Stimulated activated CD8-positive, alpha-beta memory T cell treated with anti-CD3 and anti-CD28 coated beads, Interleukin-4, amount 100 ng/mL, for 1 hour (primary cell): ENCODE results near the gene PRKAG2.

Source experiments
- DNase-seq, 2 donors: peaks; one replicate each; pipeline ENCODE4 v3.0.0-alpha.2; 2020; ENCODE audit warnings: low read depth in 2 of 2, low spot score in 1 of 2

Gene PRKAG2

DNA sequence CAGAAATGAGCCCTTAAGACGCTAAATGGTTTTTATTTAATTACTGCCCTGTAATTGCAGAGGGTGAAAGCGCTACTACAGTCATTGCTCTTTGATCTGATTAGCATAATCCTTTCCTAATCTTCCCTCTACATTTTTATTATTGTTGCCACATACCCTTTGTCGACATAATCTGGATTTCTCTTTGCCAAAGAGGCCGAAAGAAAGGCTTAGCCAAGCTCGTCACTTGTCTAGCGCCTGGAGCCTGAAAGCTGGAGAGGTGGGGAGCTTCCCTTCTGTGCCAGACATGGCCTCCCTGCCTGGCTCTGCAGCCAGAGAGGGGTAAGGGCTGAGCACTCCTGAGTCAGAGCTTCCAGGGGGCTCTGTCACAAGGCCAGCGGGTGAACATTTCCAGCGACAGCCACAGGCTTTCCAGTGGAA lies 145.9 kb downstream of the PRKAG2 start:
- no peak for DNase-seq

DNA sequence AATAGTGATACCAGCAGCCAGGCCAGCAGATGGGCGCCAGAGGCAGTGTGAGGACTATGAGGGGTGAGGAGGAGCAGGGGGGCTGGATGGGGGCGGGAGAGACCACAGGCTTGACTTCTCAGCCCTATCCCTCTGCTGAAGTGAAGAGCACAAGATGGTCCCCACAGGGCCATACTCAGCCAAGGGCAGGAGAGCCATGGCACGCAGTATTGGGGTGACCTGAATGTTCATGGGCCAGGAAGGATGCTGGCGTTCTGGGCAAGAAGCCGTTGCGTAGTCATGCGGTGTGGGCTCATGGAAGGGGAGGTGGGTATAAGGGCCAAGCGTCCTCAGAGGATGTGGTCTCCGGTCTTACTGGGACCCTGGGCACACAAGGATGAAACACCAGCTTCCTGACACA lies 146.3 kb downstream of the PRKAG2 start:
- no peak for DNase-seq

DNA sequence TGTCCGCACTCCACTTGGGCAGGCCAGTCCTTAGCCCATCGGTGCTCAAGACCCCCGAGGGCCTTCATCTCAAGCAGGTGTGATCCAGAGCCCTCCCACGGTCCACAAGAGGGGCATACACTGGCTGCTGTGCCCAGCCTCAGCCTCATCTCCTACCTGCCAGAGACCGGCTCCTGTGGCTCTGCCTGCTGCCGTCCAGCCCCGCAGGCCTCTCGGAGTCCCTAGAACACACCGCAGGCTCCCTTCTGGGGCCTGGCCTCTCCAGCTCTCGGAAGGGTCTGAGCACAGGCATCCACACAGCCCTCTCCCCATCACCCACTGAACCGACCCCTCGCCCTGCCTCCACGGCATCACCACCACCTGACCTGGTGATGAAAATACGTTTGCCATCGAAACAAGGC lies 147.4 kb downstream of the PRKAG2 start:
- DNase-seq: no peak

DNA sequence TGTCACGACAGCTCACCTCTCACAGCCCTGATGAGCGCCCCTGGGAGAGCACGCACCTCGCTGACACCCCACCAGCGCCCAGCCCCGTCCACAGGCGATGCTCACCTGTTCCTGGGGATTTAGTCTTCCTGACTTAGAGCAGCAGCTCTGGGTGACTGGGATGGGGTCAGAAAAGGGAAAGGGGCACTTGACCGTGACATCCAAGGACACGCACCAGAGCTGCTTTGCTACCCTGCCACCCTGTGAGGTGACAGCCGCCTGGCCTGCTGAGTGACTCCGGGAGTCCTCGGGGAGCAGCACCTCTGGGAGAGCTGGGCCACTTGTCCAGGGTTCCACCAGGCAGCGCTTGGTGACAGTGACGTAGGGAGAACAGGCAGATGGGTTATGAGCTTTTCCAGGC lies 148.2 kb downstream of the PRKAG2 start:
- DNase-seq: no peak

DNA sequence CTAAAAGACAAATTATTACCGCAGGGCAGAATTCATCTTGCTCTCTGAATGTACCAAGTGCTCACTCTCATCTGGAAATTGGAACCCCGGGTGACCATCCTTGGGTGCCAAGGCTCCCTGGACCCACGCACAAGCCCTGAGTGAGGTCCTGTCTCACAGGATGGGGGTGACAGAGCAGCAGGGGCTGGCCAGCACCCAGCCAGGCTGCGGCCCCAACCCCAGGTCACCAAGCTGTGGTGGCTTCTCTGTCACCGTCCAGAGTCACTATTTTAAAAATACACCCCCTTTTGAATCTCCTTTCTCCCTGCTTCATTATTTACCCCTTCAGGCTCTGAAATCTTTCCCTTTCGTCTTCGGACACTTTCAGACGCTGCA lies 148.6 kb downstream of the PRKAG2 start:
- no peak for DNase-seq

DNA sequence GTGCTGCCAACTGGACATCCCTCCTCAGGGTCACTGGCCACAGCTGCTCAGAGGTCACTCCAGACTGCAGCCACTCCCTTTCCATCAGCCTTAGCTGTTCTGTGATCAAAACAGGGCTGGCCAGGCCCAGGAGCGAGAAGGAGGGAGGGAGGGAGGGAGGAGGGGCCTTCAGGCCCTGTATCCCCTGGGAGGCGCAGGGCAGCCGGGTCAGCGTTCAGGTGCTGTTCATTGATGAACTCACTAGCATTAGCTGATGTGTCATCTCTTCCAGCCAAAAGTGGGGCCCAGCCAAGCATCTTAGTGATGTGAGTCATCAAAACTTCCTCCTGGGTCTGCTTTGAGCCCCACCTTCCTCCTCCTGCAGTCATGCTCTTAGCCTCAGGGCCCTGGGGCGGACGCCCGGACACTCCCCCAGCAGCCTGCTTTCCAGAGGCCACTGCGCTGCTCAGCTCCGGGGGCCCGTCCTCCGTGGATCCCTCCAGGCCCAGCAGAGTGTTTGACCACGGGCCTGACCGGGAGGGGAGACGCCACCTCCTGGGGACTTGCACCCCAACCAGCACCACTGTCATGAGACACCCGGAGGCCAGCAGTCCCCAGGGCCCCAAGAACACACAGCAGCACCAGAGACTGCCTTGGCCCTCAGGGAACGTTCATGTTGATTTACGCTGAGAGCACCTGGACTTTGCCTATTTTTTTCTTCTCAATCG lies 149.2 kb downstream of the PRKAG2 start:
- peak; percentile 7 to 14 for DNase-seq

DNA sequence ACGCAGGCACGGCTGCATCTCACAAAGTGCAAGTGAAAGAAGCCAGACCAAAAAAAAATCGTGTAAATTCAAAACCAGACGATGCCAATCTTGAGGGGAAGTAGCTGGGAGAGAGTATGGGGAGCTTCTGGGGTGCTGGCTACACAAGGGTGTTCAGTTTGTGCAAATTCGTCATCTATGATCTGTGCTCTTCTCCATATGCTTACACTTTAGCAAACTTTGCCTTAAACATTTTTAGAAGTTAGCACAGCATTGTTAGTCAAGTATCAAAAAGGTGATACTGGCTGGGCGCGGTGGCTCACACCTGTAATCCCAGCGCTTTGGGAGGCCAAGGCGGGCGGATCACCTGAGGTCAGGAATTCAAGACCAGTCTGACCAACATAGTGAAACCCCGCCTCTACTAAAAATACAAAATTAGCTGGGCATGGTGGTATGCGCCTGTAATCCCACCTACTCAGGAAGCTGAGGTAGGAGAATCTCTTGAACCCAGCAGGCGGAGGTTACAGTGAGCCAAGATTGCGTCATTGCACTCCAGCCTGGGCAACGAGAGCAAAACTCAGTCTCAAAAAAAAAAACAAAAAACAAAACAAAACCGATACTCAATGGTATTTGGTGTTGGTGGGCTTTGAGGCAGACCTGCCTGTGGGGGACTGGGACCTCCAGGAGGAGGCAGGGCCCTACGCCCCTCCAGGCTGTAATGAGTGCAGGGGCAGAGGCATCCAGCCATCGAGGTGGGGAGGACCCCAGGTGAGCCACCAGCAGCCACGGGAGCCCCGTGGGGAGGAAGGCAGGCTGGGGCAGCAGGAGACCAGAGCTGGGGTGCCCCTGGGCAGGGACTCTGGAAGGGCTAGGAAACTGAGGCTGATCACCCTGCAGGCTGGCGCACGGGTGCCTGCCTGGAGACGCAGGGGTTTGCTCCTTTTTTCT lies 150.0 kb downstream of the PRKAG2 start:
- DNase-seq: no peak

DNA sequence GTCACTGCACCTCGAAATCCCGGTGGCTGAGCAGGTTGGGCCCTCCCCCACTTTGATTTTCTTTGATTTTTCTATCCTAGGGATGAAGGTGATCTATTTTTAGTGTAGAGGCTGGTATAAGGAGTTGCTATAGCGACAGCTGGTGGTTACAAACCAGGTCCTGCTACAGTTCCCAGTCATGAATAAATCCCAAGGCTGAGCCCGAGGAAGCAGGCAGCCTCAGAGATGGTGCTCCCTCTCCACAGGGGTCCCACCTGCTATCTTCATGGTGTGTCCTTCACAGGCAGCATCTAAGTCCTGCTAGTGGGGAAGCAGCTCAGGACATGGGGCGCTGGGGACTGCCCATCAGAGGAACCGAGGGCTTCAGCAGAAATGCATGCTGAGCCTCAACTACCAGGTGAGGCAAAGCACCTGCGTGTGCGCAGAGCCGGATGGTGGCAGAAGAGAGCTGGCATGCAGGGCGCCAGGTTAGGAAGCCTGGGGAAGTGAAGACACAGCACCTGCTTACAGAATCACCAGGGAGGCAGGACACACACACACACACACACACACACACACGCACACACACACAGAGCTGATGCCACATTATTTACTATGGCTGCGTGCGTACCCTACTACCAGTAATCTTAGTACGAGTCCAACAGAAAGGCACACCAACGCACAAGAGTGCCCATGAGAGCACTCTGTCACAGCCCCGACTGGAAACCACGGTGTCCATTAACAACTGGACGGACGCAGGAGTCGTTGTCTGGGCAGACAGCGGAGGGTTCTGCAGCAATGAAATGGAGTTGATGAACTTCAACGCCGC lies 150.9 kb downstream of the PRKAG2 start:
- no peak for DNase-seq

DNA sequence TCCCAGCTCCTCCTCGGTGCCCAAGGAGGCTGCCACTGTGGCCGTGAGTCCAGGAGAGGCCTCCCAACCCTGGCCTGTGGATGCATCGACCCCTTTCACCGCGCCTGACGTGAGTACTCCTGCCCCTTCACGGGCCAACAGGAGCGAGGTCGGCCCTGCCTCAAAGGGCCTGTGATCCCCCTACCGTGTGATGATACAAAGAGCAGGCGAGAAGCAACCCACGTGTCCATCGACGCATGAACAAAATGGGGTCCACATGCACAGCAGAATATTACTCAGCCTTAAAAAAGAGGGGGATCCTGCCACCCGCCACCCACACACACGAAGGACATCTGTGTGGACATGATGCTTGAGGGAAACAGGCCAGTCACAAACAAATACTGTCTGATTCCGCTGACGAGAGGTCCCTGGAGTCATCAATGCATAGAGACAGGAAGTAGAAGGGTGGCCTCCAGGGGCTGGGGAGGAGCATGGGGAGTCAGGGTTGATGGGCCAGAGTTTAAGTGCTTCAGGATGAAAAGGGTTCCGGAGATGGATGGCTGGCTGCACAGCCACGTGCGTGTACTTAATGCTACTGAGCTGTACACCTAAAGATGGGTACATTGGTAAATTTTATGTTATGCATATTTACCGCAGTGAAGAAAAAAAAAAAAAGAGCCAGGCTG lies 151.9 kb downstream of the PRKAG2 start:
- no peak for DNase-seq

DNA sequence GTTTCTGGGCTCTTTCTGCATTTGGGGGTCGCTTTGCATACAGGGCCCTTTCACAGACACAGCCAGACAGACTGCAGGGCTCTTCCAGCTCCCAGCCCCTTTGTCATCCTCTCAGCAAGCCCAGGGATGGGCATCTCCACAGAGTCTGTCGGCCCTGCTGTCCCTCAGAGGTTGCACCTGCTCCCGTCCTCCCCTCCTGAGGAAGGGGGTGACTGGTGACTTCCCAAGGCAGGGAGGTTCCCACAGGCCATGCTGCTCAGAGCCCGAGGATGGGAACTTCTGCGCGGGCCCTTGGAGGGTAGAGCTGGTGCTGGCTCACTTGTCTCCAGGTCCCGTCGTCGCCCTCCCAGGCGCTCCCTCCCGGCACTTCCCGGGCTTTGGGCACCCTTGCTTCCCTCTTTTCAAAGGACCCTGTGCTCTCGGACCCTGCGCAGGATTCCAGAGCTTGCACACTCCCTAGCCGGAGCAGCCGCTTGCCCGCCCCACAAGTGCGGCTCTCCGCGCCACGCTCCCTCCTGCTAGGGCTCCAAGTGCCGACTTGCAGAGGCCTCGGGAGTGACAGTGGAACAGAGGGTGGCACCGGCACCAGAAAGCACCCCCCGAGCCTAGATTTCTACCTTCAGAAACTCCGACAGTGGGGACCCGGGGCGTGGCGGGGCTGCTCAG lies 152.5 kb downstream of the PRKAG2 start:
- no peak for DNase-seq

DNA sequence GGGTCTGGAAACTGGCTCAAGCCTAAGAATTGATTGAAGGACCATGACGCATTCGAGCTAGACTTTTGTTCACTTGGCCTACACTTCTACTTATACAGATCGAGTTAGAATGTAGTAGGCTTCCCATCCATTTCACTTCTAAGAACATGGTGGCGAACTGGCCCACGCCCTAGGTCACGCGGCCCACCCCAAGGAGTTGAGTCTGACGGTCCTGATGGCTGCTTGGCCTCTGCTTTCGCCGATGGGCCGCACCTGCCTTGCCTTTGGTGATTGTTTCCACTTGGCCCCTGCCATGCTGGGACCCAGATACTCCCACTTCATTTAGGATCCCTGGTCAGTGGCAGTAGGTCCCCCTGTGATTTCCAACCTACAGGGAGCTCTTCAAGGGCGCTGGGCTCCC lies 153.6 kb downstream of the PRKAG2 start:
- DNase-seq: no peak

DNA sequence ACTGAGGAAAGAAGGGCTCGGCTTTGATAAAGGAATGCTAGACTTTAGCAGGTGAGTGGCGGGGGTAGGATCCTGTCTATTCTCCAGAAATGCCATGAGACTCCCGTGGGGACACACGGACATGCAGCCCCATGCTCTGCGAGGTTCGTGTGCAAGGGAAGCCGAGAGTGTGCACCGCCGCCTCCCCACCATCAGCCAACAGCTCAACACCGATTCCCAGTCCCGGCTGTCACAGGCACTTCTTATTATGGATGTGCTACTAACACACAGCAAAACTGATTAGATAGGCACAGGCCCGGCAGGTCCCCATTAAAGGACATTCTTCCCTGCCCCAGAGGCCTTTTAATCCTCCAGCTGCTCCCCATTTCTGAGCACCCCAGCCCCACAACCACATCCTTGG lies 154.4 kb downstream of the PRKAG2 start:
- DNase-seq: no peak

DNA sequence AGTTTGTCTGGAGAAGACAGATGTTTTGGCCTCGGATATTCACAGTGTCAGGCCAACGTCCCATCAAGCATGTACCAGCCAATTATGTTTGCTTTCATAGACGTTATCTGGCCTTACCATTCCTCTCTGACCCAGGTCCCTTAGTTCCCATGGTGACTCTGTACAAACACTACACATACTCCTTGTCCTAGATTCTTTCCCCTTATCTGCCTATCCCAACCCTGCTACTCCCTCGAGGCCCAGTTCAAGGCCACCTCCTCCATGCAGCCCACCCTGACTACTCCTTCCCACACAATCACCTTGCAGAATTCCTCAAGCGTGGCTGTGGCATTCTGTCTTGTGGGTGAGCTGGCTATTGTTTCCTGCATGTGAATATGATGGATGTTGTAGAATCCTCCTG lies 155.2 kb downstream of the PRKAG2 start:
- DNase-seq: no peak

DNA sequence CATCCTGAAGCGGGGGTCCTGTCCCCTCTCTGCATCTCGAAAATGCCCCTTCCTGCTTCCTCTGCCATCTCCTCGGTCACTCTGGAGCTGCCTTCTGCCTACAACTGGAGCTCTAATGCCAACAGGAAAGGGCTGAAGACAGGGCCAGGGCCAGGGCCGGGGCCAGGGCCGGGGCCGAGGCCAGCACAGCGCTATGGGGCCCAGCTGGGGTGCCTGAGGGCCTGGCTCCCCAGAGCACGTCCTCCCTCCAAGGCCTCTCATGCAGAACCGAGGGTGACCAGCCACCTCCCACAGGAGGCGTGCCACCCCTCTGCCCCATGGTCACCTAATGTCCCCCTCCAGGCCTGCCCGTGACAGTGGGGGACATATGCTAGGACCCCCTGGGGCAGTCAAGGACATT lies 155.7 kb downstream of the PRKAG2 start:
- DNase-seq: no peak

DNA sequence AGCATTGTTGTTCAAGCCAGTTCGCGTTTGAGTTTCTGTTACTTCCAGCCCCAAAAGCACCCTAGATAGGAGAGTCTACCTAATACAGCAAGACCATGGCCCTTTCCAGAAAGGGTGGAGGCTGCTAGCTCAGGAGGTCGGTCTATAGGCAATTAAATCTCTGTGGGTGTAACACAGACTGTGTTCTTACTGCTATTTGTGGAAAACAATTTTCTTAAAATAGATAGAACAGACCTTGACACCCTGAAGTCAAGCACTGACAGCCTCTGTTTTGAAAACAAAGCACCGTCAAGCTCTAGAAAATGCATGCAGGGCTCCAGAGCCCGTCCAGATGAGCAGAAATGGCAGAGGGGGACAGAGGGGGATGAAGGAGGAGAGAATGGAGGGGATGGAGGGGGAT lies 156.6 kb downstream of the PRKAG2 start:
- no peak for DNase-seq

DNA sequence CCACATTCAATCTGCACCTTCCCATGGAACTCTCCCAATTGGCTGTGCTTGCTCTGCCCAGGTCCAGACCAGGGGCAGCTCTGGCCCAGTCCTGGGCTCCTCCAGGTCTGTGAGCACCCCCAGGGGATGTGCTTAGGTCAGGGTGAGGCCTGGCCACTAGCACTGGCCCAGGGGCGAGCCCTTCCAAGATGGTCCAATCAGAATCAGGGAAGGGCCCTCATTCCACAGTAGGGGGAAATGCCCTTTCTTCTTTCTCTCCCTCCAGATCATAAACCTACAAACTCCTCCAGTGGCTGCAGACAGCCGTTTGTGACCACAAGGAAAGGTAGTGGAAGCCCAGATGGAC lies 157.0 kb downstream of the PRKAG2 start:
- no peak for DNase-seq

DNA sequence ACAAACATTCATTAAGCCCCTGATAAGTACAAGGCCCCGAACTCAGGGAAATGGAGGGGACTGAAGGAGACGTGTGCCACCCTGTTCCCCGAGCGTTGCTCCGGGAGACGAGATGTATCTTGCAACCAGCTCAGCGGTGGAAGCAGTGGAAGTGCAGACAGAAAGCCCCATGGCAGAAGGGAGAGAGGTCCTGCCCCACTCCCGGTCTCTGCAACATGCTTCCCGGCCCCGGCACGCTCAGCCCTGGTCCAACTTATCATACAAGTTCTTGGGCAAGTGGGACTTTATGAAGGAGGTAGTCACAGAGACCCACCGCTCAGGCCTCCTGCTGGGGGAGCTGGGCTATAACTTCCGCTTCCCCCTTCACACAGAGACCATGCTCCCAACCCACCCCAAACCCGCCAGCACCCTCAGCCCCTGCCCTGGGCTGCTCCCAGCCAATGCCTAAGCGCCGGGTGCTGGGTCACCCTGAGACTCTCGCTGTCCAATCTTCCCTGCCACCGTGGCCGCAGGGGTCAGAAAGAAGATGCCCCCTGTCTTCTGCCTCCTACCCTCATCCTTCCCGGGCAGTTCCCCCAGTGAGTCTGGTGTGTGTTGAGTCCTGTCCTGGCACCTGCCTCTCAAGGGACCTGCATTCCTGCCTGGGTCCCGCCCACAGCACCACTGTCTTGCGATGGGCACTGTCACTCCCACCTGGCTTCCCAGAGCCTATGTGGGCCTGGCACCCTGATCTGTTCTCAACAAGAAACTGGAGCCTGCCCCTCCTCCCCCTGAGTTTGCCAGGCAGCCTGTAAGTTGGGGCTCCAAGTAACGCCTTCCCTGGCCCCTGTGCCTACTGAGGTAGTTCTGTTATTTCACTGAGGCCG lies 157.7 kb downstream of the PRKAG2 start:
- DNase-seq: no peak

DNA sequence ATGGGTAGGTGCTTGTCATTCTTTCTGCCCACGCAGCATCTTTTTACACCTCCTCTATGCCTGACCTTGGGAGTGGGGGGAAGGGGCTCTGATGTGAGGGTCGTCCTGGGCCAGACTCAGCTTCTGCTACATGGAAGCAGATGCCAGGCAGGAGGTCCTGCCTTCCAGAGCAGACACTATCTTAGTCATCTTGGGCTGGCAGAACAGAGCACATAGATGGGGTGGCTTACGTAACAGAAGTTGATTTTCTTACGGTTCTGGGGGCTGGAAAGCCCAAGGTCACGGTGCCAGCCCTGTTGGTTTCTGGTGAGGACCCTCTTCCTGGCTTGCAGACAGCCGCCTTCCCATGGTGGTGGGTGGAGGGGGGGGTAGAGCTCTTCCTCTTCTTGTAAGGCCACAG lies 159.0 kb downstream of the PRKAG2 start:
- no peak for DNase-seq

DNA sequence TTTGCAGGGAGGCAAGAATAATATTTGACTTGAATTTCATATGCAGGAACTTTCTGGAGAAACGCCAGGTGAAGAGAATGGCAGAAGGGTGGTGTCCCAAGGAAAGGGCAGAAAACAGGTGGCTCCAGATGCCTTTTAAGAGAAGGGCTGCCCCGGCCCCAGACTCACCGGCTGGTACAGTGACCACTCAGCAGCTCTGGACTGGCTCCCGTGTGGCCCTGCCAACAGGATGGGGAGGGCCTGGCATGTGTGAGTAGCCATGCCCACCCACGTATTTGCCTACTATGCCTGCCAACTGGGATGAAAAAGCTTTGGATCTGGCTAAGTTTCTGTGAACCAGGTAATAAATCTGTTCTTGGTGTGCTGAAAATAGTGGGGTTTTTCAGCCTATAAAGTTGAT lies 159.5 kb downstream of the PRKAG2 start:
- DNase-seq: no peak

DNA sequence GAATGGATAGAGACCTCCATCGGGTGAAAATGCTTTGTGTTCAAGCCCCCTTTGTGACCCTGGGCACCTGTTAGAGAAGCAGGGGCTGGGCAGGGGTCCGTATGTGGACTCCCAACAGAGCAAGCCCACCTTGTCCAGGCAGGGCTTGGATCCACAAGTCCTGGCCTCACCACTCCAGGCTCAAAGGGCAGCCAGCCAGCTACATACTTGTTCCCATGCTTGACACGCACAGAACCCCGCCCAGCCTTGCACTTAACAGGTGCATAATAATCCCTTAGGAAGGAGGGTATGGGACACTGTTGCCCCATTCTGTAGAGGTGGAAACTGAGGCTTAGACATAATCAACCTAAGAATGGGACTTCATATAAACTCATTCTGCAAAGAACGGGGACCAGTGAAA lies 160.6 kb downstream of the PRKAG2 start:
- DNase-seq: no peak
